Upper lobe of right lung (tissue), 1 donor: ENCODE measurements around the gene PLEKHA7. TPM values are rescaled to one million over a fixed set of nuclear protein-coding genes. Genes with fewer than 3 reads are reported as not detected.

Source experiments
- ATAC-seq: fragments of 200-7000 bp; cut with Tn5 transposase; one replicate; pipeline ENCODE4 v1.9.1; 2020; ENCODE audit warnings: mild to moderate bottlenecking, moderate library complexity
- DNase-seq: peaks from one replicate; pipeline ENCODE4 v3.0.0-alpha.2; 2020
- H3K27ac ChIP-seq: fragments of 200-600 bp; one replicate; pipeline ENCODE4 v1.8.0; 2022
- H3K27me3 ChIP-seq: fragments of 200-600 bp; one replicate; pipeline ENCODE4 v1.8.0; 2022; ENCODE audit warnings: mild to moderate bottlenecking
- H3K36me3 ChIP-seq: fragments of 200-600 bp; one replicate; pipeline ENCODE4 v1.8.0; 2022
- H3K4me1 ChIP-seq: fragments of 200-600 bp; one replicate; pipeline ENCODE4 v1.8.0; 2022
- H3K4me3 ChIP-seq: fragments of 200-600 bp; one replicate; pipeline ENCODE4 v1.8.0; 2022; ENCODE audit warnings: mild to moderate bottlenecking
- H3K9me3 ChIP-seq: fragments of 200-600 bp; one replicate; pipeline ENCODE4 v1.8.0; 2022
- CTCF ChIP-seq: fragments of 200-600 bp; IDR thresholded peaks from one replicate; pipeline ENCODE4 v1.8.0; 2022; ENCODE audit warnings: antibody characterized with exemption
- intact Hi-C: fragments of 100-400 bp; cut with DNase I; formaldehyde crosslinking; loops from one replicate; pipeline ENCODE4 v1.11.0; 2022
- total RNA-seq: library from RNA; stranded (reverse); fragmentation: NEBNext Ultra II Directional; extraction: Animal tissue kit (Norgen Biotek cat#: 25700); gene quantifications from one replicate; pipeline ENCODE4 v1.2.1, GENCODE V29; 2021
- donor health status: DM: no; HTN: yes; CAD: no; lungs with severe emphysema.

The PLEKHA7 gene
- total RNA-seq, 1 donor from 2014 or later = 43.6 TPM

GRCh38 chr11:16843294-16843693 lies 170.9 kb downstream of the PLEKHA7 start:
- TF ChIP-seq CTCF = no peak
- Histone ChIP-seq H3K27me3 (no peaks in the 10 kb centered on the region), H3K27ac (no peak overlapping the region), H3K36me3 (no peaks in the 10 kb centered on the region), H3K9me3 (no peaks in the 10 kb centered on the region), H3K4me1 (no peaks in the 10 kb centered on the region), H3K4me3 (no peak overlapping the region)
- DNase-seq (no peak), ATAC-seq (no peak)
- intact Hi-C loops = no loop called here

DNA sequence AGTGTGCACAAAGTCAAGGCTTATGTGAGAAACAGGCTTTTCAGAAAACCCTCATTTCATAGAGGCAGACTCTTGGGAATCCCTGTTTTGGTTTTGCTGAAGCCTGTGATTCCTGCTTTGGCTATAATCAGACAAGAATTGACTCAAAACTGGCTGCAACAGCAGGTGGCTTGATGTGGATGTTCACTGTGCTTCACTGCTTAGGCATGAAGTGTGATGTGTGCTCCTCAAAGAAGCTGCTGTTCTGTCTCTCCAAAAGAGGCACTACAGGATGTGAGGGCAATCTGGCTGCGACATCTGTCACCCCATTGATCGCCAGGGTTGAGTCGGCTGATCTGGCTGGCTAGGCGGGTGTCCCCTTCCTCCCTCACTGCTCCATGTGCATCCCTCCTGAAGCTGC lies 172.2 kb downstream of the PLEKHA7 start:
- H3K4me1 ChIP-seq = no peaks in the 10 kb centered on the region
- no peak for ATAC-seq
- DNase-seq = no peak
- intact Hi-C loops = no loop called here
- TF ChIP-seq CTCF = no peak
- no peaks in the 10 kb centered on the region for H3K9me3 ChIP-seq
- no peak overlapping the region for H3K4me3 ChIP-seq
- H3K36me3 ChIP-seq = no peaks in the 10 kb centered on the region
- H3K27me3 ChIP-seq = no peaks in the 10 kb centered on the region
- no peak overlapping the region for H3K27ac ChIP-seq

DNA sequence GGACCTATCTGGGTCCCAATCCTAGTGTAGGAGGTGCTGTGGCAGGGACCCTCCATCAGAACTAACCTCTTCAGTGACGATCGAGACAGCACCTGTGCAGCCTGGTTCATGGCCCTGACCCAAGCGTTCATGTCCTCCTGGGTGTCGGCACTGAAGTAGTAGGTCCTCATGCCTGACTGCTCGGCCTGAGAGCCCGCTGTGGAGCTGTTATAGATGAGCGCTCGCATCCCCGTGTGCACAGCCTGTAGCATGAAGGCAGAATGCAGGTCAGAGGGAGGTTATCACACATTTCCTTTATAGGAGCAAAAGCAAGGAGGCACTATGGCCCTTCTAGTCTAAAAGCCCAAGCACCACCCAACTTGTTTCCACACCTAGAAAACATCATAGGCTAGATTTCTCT lies 172.7 kb downstream of the PLEKHA7 start:
- Histone ChIP-seq H3K9me3 (no peaks in the 10 kb centered on the region), H3K4me1 (no peaks in the 10 kb centered on the region), H3K4me3 (no peak overlapping the region), H3K27ac (no peak overlapping the region), H3K36me3 (no peaks in the 10 kb centered on the region), H3K27me3 (no peaks in the 10 kb centered on the region)
- ATAC-seq (no peak), DNase-seq (no peak)
- no peak for TF ChIP-seq CTCF
- intact Hi-C loops = no loop called here

DNA sequence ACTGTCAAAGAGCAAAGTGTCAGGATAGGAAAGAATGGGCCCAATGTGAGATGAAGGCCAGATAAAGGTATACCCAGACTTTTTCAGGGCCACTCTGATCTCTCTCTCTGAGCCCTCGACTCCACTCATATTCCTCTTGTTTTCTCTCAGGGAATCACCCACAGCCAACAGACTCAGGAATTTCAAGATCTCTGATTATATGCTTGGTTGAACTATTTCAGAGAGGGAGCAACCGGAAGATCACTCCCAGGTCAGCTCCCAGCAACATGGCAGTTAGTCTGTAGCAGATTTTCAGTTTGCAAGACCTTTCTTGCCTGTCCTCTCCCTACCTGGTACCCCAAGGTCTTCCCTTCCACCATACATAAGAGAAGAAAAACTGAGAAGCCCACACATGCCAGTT lies 173.3 kb downstream of the PLEKHA7 start:
- Histone ChIP-seq H3K27me3 (no peaks in the 10 kb centered on the region), H3K4me3 (no peak overlapping the region), H3K27ac (no peak overlapping the region), H3K9me3 (no peaks in the 10 kb centered on the region), H3K36me3 (no peaks in the 10 kb centered on the region), H3K4me1 (no peaks in the 10 kb centered on the region)
- TF ChIP-seq CTCF = no peak
- DNase-seq (no peak), ATAC-seq (no peak)
- intact Hi-C loops = no loop called here

- Histone ChIP-seq H3K27ac (no peak overlapping the region), H3K9me3 (no peaks in the 10 kb centered on the region), H3K4me3 (no peak overlapping the region), H3K27me3 (no peaks in the 10 kb centered on the region), H3K4me1 (no peaks in the 10 kb centered on the region), H3K36me3 (no peaks in the 10 kb centered on the region)
- intact Hi-C loops = no loop called here
- no peak for DNase-seq
- TF ChIP-seq CTCF = no peak
- no peak for ATAC-seq
These were observed 174.4 kb downstream of the PLEKHA7 start for GRCh38 chr11:16839821-16840220.

DNA sequence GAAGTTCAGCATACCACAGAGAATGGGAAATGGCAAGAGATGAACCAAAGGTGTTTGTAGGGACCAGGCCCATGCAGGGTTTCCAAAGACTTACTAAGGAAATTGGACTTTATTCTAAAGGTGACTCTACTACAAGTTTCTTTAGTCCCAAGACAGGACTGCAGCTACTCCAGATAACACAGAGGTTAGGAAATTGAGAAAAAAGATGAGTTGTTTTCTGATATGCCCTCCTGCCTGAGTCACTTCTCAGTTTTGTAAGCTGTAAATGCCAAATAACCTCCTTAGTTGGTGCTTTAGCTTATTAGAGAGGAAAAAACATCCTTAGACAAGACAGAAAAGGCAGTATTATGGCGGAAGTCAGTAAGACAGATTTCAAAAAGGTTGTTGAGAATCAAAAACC lies 179.8 kb downstream of the PLEKHA7 start:
- ATAC-seq (no peak), DNase-seq (no peak)
- H3K27ac ChIP-seq = no peak overlapping the region
- H3K9me3 ChIP-seq = no peaks in the 10 kb centered on the region
- intact Hi-C loops = no loop called here
- H3K4me1 ChIP-seq = no peaks in the 10 kb centered on the region
- no peak overlapping the region for H3K4me3 ChIP-seq
- no peaks in the 10 kb centered on the region for H3K36me3 ChIP-seq
- no peaks in the 10 kb centered on the region for H3K27me3 ChIP-seq
- TF ChIP-seq CTCF = no peak
